GM23338 (cell line): ENCODE measurements around the gene NUCB1. TPM values are rescaled to one million over a fixed set of nuclear protein-coding genes. Genes with fewer than 3 reads are reported as not detected.

Experiments used
- ATAC-seq: fragments of 200-7000 bp; cut with Tn5 transposase; 3 replicates; pipeline ENCODE4 v1.9.1; 2020
- DNase-seq: peaks from one replicate; pipeline ENCODE4 v3.0.0-alpha.2; 2015; ENCODE audit warnings: low spot score
- H2AFZ ChIP-seq: fragments of 200-600 bp; sonication (generic); 2 replicates; pipeline ENCODE4 v1.8.0; 2016; ENCODE audit warnings: antibody characterized with exemption, mild to moderate bottlenecking, moderate library complexity
- H3F3A ChIP-seq: fragments of 200-600 bp; sonication (generic); replicated peaks from 2 replicates; pipeline ENCODE4 v1.8.0; 2017; ENCODE audit warnings: antibody characterized with exemption, mixed run types, low read depth
- H3K27ac ChIP-seq: fragments of 200-600 bp; sonication (generic); 2 replicates; pipeline ENCODE4 v1.6.1; 2016; ENCODE audit warnings: low read depth
- H3K27me3 ChIP-seq: fragments of 200-600 bp; sonication (generic); 2 replicates; pipeline ENCODE4 v1.8.0; 2016; ENCODE audit warnings: mild to moderate bottlenecking, mixed run types, moderate library complexity; ENCODE audit not compliant: insufficient read depth
- H3K36me3 ChIP-seq: fragments of 200-600 bp; sonication (generic); 2 replicates; pipeline ENCODE4 v1.8.0; 2016; ENCODE audit warnings: mild to moderate bottlenecking; ENCODE audit not compliant: insufficient read depth
- H3K4me1 ChIP-seq: fragments of 200-600 bp; sonication (generic); 2 replicates; pipeline ENCODE4 v1.8.0; 2016; ENCODE audit warnings: mild to moderate bottlenecking, moderate library complexity; ENCODE audit not compliant: insufficient read depth
- H3K4me2 ChIP-seq: fragments of 200-600 bp; sonication (generic); 2 replicates; pipeline ENCODE4 v1.7.1; 2017; ENCODE audit warnings: mixed run types
- H3K4me3 ChIP-seq: fragments of 200-600 bp; sonication (generic); 2 replicates; pipeline ENCODE4 v1.6.1; 2016; ENCODE audit warnings: mixed run types
- H3K79me2 ChIP-seq: fragments of 200-600 bp; sonication (generic); replicated peaks from 2 replicates; pipeline ENCODE4 v1.8.0; 2017; ENCODE audit warnings: mild to moderate bottlenecking; ENCODE audit not compliant: insufficient read depth
- H3K9me2 ChIP-seq: fragments of 200-600 bp; sonication (generic); 2 replicates; pipeline ENCODE4 v1.8.0; 2017; ENCODE audit not compliant: insufficient read depth
- H4K20me1 ChIP-seq: fragments of 200-600 bp; sonication (generic); replicated peaks from 2 replicates; pipeline ENCODE4 v1.8.0; 2017; ENCODE audit warnings: mild to moderate bottlenecking; ENCODE audit not compliant: insufficient read depth
- H3K27ac Mint-ChIP-seq: 2 replicates; pipeline ENCODE4 v1.8.0; 2020; ENCODE audit warnings: inconsistent platforms, mild to moderate bottlenecking, moderate library complexity, mixed read lengths
- H3K27me3 Mint-ChIP-seq: 3 replicates; pipeline ENCODE4 v1.8.0; 2022; ENCODE audit warnings: low read depth, mild to moderate bottlenecking, moderate library complexity, mixed read lengths, inconsistent platforms; ENCODE audit not compliant: insufficient read depth, poor library complexity
- H3K36me3 Mint-ChIP-seq: 3 replicates; pipeline ENCODE4 v1.8.0; 2021; ENCODE audit warnings: low read depth, mild to moderate bottlenecking, inconsistent platforms, moderate library complexity, mixed read lengths
- H3K4me1 Mint-ChIP-seq: 3 replicates; pipeline ENCODE4 v1.8.0; 2020; ENCODE audit warnings: mild to moderate bottlenecking, inconsistent platforms, mixed read lengths
- H3K4me3 Mint-ChIP-seq: 3 replicates; pipeline ENCODE4 v1.8.0; 2021; ENCODE audit warnings: moderate library complexity, mild to moderate bottlenecking, inconsistent platforms, mixed read lengths
- H3K9me3 Mint-ChIP-seq: 3 replicates; pipeline ENCODE4 v1.8.0; 2020; ENCODE audit warnings: moderate library complexity, mild to moderate bottlenecking, inconsistent platforms, mixed read lengths
- EZH2 ChIP-seq: fragments of 200-600 bp; sonication (generic); IDR thresholded peaks from one replicate; pipeline ENCODE4 v1.8.0; 2017; ENCODE audit warnings: antibody characterized with exemption, mild to moderate bottlenecking, low read depth; ENCODE audit not compliant: unreplicated experiment
- NANOG ChIP-seq: IDR thresholded peaks from 2 replicates; pipeline ENCODE4 v1.6.1; 2016; ENCODE audit warnings: antibody characterized with exemption, borderline replicate concordance
- POLR2AphosphoS5 ChIP-seq: IDR thresholded peaks from 2 replicates; pipeline ENCODE4 v1.6.1; 2016; ENCODE audit warnings: antibody characterized with exemption, low read depth
- ZNF114 ChIP-seq: fragments of 250-450 bp; sonication (Bioruptor Pico); IDR thresholded peaks from 2 replicates; pipeline ENCODE4 v1.5.0; 2020; ENCODE audit warnings: mild to moderate bottlenecking, moderate library complexity
- polyA plus RNA-seq: library from polyadenylated mRNA; unstranded; fragments of >200 nt; fragmentation: Nextera tagmentation; extraction: Ambion mirVana; gene quantifications from 2 replicates; pipeline ENCODE4 v1.2.1, GENCODE V29; 2016
- total RNA-seq: library from RNA; depleted of rRNA; stranded (reverse); fragments of >200 nt; shearing (Covaris generic); gene quantifications from 2 replicates; pipeline ENCODE4 v1.2.3, GENCODE V29; 2014
- TF ChIP-seq, protein P1 (sequence below): IDR thresholded peaks from 2 replicates; pipeline ENCODE4 v1.6.1; 2016; ENCODE audit warnings: antibody characterized with exemption
- TF ChIP-seq, protein P2 (sequence below), 2 experiments: fragments of 200-600 bp in 1 of 2; sonication (generic) in 1 of 2; conservative IDR thresholded peaks; 2 replicates each; pipeline versions ENCODE4 v1.5.1 to v1.6.1; 2016 to 2017; ENCODE audit warnings: antibody characterized with exemption in 2 of 2, low read depth in 2 of 2, mild to moderate bottlenecking in 2 of 2, moderate library complexity in 1 of 2
- TF ChIP-seq, protein P3 (sequence below): IDR thresholded peaks from one replicate; pipeline ENCODE4 v1.6.1; 2018; ENCODE audit warnings: antibody characterized with exemption; ENCODE audit not compliant: unreplicated experiment

Gene NUCB1
- total and polyA plus RNA-seq, 2 experiments from 2014 or later: 57.1 to 163 TPM

DNA sequence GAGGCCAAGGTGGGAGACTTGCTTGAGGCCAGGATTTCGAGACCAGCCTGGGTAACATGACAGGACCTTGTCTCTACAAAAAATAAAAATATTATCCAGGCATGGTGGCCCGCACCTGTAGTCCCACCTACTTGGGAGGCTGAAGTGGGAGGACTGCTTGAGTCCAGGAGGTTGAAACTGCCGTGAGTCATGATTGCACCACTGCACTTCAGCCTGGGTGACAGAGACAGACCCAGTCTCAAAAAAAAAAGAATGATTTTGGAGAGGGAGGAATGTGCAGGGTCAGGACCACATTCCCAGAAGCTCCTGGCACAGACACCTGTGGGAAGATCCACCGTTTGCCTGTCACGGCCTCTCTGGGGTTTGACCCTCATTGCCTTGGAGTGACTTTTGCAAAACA, 45.3 kb downstream of the NUCB1 start:
- DNase-seq: no peak
- TF ChIP-seq, protein P1, sequence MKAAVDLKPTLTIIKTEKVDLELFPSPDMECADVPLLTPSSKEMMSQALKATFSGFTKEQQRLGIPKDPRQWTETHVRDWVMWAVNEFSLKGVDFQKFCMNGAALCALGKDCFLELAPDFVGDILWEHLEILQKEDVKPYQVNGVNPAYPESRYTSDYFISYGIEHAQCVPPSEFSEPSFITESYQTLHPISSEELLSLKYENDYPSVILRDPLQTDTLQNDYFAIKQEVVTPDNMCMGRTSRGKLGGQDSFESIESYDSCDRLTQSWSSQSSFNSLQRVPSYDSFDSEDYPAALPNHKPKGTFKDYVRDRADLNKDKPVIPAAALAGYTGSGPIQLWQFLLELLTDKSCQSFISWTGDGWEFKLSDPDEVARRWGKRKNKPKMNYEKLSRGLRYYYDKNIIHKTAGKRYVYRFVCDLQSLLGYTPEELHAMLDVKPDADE: no peak
- TF ChIP-seq NANOG (no peak), EZH2 (no peak), POLR2AphosphoS5 (no peak), ZNF114 (CRISPR knock-in tag) (no peak)
- TF ChIP-seq, protein P2, sequence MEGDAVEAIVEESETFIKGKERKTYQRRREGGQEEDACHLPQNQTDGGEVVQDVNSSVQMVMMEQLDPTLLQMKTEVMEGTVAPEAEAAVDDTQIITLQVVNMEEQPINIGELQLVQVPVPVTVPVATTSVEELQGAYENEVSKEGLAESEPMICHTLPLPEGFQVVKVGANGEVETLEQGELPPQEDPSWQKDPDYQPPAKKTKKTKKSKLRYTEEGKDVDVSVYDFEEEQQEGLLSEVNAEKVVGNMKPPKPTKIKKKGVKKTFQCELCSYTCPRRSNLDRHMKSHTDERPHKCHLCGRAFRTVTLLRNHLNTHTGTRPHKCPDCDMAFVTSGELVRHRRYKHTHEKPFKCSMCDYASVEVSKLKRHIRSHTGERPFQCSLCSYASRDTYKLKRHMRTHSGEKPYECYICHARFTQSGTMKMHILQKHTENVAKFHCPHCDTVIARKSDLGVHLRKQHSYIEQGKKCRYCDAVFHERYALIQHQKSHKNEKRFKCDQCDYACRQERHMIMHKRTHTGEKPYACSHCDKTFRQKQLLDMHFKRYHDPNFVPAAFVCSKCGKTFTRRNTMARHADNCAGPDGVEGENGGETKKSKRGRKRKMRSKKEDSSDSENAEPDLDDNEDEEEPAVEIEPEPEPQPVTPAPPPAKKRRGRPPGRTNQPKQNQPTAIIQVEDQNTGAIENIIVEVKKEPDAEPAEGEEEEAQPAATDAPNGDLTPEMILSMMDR (conservative IDR thresholded peaks at IDR 0.05; ENCODE audit: low read depth in 2 of 2): no peak
- TF ChIP-seq, protein P3, sequence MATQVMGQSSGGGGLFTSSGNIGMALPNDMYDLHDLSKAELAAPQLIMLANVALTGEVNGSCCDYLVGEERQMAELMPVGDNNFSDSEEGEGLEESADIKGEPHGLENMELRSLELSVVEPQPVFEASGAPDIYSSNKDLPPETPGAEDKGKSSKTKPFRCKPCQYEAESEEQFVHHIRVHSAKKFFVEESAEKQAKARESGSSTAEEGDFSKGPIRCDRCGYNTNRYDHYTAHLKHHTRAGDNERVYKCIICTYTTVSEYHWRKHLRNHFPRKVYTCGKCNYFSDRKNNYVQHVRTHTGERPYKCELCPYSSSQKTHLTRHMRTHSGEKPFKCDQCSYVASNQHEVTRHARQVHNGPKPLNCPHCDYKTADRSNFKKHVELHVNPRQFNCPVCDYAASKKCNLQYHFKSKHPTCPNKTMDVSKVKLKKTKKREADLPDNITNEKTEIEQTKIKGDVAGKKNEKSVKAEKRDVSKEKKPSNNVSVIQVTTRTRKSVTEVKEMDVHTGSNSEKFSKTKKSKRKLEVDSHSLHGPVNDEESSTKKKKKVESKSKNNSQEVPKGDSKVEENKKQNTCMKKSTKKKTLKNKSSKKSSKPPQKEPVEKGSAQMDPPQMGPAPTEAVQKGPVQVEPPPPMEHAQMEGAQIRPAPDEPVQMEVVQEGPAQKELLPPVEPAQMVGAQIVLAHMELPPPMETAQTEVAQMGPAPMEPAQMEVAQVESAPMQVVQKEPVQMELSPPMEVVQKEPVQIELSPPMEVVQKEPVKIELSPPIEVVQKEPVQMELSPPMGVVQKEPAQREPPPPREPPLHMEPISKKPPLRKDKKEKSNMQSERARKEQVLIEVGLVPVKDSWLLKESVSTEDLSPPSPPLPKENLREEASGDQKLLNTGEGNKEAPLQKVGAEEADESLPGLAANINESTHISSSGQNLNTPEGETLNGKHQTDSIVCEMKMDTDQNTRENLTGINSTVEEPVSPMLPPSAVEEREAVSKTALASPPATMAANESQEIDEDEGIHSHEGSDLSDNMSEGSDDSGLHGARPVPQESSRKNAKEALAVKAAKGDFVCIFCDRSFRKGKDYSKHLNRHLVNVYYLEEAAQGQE: no peak
- Histone ChIP-seq H2AFZ (no peak overlapping the region), H3K27ac (no peak overlapping the region), H3K4me2 (no peak overlapping the region), H4K20me1 (no peaks in the 10 kb centered on the region), H3K9me2 (no peaks in the 10 kb centered on the region), H3K79me2 (no peaks in the 10 kb centered on the region), H3K36me3 (no peaks in the 10 kb centered on the region), H3K4me1 (no peaks in the 10 kb centered on the region), H3K27me3 (no peaks in the 10 kb centered on the region), H3K4me3 (no peak overlapping the region), H3F3A (no peaks in the 10 kb centered on the region)
- H3K27me3 Mint-ChIP-seq: peaks cover 15% of the 10 kb centered on the region
- no peaks in the 10 kb centered on the region for H3K4me1 Mint-ChIP-seq
- H3K36me3 Mint-ChIP-seq: peaks cover 28% of the 10 kb centered on the region
- no peak overlapping the region for H3K4me3 Mint-ChIP-seq
- H3K27ac Mint-ChIP-seq: no peak overlapping the region
- H3K9me3 Mint-ChIP-seq: peaks cover 26% of the 10 kb centered on the region
- no peak for ATAC-seq

DNA sequence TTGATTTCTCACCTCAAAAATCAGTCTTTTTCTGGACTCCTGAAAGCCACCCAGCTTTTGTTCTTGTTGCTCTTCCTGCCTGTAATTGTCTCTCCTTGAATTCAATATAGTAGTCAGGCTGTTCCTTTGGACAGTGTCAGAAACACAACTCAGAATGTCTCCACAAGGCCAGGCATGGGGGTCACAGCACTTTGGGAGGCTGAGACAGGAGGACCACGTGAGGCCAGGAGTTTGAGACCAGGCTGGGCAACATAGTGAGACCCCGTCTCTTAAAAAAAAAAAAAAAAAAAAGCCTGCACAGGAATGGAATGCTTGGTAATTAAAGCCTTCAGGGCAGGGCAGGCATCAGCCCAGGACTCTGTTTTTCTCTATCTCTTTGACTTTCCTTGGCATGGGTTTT, 45.7 kb downstream of the NUCB1 start:
- H3K36me3 ChIP-seq: no peaks in the 10 kb centered on the region
- no peak for ATAC-seq
- H3K9me3 Mint-ChIP-seq: peaks cover 26% of the 10 kb centered on the region

More for the DNA sequence above, 45.7 kb downstream of the NUCB1 start:
- H3K4me1 ChIP-seq: no peaks in the 10 kb centered on the region
- Mint-ChIP-seq H3K36me3 (peaks cover 24% of the 10 kb centered on the region), H3K4me1 (no peaks in the 10 kb centered on the region), H3K4me3 (no peak overlapping the region), H3K27me3 (peaks cover 15% of the 10 kb centered on the region), H3K27ac (no peak overlapping the region)
- no peak overlapping the region for H3K4me3 ChIP-seq
- no peaks in the 10 kb centered on the region for H3K27me3 ChIP-seq
- no peaks in the 10 kb centered on the region for H3F3A ChIP-seq
- H3K4me2 ChIP-seq: no peak overlapping the region
- H3K27ac ChIP-seq: no peak overlapping the region
- H2AFZ ChIP-seq: no peak overlapping the region
- no peaks in the 10 kb centered on the region for H3K79me2 ChIP-seq
- no peaks in the 10 kb centered on the region for H3K9me2 ChIP-seq
- DNase-seq: no peak
- no peaks in the 10 kb centered on the region for H4K20me1 ChIP-seq
- TF ChIP-seq, protein P2 (conservative IDR thresholded peaks at IDR 0.05; ENCODE audit: low read depth in 2 of 2): no peak
